GM12892 (cell line): ENCODE results near the gene ETS2. TPM values are rescaled to one million over a fixed set of nuclear protein-coding genes. Genes with fewer than 3 reads are reported as not detected.

Experiments
- DNase-seq: peaks from one replicate; pipeline ENCODE4 v3.0.0; 2011; ENCODE audit not compliant: insufficient read length
- FAIRE-seq: peaks from 2 replicates; lab custom pipeline; 2011; peaks lifted over from hg19 to GRCh38; lab: Jason Lieb, UNC
- POLR2A ChIP-seq: IDR thresholded peaks from 2 replicates; pipeline ENCODE4 v1.6.1; 2011; ENCODE audit warnings: low read depth, low read length, control low read depth
- POLR2AphosphoS5 ChIP-seq: IDR thresholded peaks from 2 replicates; pipeline ENCODE4 v1.6.1; 2011; ENCODE audit warnings: low read depth, low read length, control low read depth
- TAF1 ChIP-seq: IDR thresholded peaks from 2 replicates; pipeline ENCODE4 v1.6.1; 2011; ENCODE audit warnings: low read depth, mild to moderate bottlenecking, control low read depth, low read length, borderline replicate concordance
- polyA plus RNA-seq: library from polyadenylated mRNA; unstranded; fragments of >200 nt; gene quantifications from one replicate; pipeline ENCODE4 v1.2.1, GENCODE V29; 2012; ENCODE audit warnings: missing spikeins, inconsistent platforms; ENCODE audit not compliant: missing spikeins

Gene ETS2
- polyA plus RNA-seq, result 3.3 TPM

DNA sequence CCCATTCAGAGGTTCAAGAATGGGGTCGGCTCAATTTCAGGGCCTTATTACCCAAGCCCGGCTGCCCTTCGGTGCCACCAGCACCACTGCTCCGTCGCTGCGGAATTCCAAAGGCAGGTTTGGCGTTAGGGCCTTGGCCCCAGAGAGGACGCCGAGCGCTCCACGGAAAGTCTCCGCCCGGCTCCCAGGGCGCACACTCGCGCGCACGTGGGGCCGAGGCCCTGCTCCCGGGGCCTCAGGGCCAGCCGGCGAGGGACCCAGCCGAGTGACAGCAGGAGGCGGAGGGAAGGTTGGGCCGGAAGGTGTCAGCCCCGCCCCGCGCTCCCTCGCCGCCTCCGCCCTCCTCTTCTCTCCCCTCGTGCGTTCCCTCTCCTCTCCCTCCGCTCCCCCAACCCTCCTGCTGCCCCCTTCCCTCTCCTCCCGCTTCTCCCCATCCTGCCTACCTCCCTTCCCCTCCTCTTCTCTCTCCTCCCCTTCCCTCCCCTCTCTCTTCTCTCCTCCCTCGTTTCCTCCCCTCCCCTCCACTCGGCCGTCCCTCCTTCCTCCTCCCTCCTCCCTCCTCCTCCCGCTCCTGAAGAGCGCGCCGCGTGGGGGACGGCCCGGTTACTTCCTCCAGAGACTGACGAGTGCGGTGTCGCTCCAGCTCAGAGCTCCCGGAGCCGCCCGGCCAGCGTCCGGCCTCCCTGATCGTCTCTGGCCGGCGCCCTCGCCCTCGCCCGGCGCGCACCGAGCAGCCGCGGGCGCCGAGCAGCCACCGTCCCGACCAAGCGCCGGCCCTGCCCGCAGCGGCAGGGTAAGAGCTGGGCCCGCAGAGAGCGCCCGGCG is at the start of gene ETS2:
Gene ETS2 (plus strand): TSS at position 602 of the 825 bp plus-strand sequence. CDS start 4,106 bp downstream, outside the sequence.
- DNase-seq (peak; percentile 78), FAIRE-seq (peak; percentile 46)
- TF ChIP-seq TAF1 (peak; percentile 48; the same call in 1 of the 2 replicates), POLR2AphosphoS5 (0 out of 2 replicates have a peak, but pooled peaks have one; percentile 22), POLR2A (peak; percentile 56; the same call in 1 of the 2 replicates)

DNA sequence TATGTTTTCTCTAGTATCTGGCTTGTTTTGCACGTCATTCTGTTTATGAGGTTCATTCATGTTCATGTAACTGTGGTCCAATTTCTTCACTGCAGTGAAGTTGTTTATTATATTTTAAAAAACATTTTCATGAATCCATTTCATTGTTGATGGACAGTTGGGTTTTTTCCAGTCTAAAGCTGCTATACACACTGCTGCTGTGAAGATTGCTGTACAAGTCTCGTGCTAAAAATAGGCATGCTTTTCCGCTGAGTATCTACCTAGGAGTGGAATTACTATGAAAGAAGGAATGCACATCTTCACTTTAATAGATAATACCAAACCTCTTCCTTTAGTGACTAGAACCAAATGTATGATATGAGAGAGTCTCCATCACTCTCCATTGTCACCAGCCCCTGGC is 49.0 kb upstream of the ETS2 start:
- no peak for FAIRE-seq

DNA sequence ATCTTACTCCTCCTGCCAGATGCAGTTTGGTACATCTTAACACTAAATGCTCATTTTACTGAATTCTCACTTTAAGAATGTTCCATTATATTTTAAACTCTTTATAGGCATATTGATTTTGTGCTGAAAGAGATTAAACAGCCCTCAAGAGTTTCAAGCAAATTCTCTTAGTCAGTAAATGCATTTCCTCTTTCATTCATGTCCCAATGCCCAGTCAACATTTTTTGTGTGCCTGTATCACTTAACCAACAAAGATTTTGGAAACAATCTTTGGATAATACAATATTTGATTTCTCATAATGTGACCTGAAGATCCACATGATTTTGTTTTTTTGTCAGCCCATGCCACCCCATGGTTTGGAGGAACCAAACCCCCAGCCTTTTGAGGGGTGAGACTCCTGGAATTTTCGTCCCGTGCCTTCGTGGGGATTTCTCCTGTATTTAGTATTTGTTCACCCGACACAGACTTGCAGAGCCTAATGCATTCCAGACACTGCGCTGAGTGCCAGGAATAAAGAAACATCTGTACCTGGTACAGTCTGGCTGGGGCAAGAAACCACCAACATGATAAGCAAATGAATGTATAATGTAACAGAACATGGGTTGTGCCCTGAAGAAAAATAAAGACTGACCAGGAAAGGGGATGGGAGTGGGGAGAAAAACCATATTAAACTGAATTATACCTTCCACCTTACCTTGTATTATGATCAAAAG is 47.1 kb upstream of the ETS2 start:
- DNase-seq (no peak), FAIRE-seq (no peak)
- no peak for TF ChIP-seq POLR2A
- TF ChIP-seq TAF1, result no peak
- TF ChIP-seq POLR2AphosphoS5, result no peak

More for the DNA sequence above, 49.0 kb upstream of the ETS2 start:
- TF ChIP-seq POLR2AphosphoS5 (no peak), TAF1 (no peak), POLR2A (no peak)
- no peak for DNase-seq

DNA sequence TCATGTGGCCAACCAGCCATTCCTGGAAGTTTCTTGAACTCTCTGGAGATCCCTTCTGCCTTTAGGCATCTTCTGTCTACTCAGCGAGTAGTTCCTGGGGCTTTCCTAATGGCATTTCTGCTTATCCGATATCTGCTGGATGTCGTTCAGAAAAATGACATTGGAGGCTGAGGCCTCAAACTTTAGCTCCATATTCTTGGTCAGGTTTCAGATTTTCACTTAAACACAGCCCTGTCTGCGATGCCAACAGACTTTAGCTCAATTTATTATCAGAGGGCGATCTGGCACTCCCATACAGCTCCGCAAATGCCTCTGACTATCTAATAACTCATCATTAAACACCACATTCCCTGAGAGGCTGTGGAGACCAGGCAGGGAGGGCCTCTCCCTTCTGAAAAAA is 46.3 kb upstream of the ETS2 start:
- no peak for DNase-seq
- TF ChIP-seq TAF1 (no peak), POLR2AphosphoS5 (no peak), POLR2A (no peak)
- FAIRE-seq, result no peak

DNA sequence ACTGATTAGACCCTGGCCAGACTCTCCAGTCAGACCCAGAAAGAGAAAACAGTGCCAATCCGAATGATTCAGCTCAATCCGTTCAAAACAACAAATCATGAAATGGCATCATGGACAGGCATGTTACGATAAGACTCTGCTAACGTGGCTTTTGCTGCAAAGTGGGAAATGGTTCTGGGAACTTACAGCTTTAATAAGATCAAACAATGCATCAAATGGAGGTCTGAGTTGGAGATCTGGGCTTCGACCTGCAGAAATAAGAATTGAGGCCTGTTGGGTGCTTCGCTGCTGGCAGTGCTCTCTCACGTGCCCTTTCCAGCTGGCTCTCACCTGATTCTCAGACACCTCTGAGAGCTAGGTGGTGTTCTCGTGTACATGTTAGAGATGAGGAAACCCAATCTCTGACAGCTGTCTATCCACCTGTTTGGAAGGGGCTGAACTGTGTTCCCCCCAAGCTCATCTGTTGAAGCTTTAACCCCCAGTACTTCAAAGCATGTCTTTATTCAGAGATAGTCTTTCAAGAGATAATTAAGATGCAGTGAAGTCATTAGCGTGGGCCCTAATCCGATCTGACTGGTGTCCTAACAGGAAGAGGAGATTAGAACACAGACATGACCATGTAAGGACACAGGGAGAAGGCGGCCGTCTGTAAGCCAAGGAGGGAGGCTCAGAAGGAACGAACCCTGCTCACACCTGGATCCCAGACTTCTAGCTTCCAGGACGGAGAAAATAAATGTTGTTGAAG is 45.5 kb upstream of the ETS2 start:
- no peak for FAIRE-seq
- no peak for DNase-seq
- no peak for TF ChIP-seq POLR2A
- no peak for TF ChIP-seq POLR2AphosphoS5
- no peak for TF ChIP-seq TAF1

DNA sequence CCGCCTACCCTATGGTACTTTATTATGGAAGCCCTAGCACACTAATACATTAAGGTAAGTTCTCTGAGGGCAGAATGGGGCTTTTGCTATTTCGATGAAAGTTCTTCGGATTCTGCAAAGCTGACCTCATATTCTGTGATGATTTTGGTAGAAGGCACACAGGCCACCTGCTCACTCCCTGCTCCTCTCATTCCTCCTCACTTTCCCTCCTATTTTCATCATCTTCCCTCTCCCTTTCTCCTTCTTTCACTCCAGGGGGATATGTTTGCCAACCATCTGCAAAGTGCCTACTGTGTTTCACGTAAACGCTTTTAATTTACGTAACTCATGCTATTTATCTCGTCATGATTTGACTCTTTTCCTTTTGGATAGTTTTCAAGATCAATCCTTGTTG is 45.0 kb upstream of the ETS2 start:
- DNase-seq (no peak), FAIRE-seq (no peak)
- TF ChIP-seq POLR2A (no peak), TAF1 (no peak), POLR2AphosphoS5 (no peak)

DNA sequence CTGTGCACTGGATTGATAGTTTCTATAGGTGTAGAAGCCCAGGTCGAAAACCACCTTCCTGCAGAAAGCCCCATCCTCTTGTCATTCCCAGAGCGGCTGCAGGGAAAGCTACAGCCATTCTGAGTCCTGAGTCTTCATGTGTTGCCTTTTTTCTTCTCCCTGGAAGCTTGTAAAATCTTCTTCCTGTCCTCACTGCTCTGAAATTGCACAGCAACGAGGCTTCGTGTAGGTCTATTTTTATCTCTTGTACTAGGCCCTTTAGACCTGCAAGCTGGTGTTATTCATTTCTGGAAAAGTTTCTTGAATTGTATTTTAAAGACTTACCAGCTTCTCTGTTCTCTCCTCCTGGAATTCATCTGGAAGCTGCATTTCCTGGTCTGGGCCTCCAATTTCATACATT is 44.2 kb upstream of the ETS2 start:
- DNase-seq, result no peak
- TF ChIP-seq TAF1, result no peak
- TF ChIP-seq POLR2AphosphoS5, result no peak
- no peak for TF ChIP-seq POLR2A
- FAIRE-seq, result no peak

DNA sequence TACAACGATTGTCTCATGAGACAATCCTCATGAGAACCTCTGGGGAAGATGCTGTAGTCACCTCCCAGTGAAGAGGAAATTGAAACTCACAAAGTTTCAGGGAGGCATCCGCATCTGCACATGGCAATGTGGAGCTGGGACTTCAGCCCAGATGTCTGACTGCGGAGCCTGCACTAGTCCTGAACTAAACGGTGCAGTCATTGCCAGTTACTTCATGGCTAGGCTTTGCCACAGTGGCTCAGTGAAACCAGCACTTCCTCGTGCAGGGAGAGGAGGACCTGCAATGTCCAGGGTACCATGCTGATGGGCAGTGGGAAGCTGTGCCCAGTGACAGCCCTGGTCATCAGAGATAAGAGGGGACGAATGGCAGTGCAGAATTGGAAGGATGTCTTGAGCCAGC is 40.7 kb upstream of the ETS2 start:
- FAIRE-seq, result no peak
- TF ChIP-seq POLR2AphosphoS5, result no peak
- no peak for TF ChIP-seq POLR2A
- no peak for TF ChIP-seq TAF1
- no peak for DNase-seq

DNA sequence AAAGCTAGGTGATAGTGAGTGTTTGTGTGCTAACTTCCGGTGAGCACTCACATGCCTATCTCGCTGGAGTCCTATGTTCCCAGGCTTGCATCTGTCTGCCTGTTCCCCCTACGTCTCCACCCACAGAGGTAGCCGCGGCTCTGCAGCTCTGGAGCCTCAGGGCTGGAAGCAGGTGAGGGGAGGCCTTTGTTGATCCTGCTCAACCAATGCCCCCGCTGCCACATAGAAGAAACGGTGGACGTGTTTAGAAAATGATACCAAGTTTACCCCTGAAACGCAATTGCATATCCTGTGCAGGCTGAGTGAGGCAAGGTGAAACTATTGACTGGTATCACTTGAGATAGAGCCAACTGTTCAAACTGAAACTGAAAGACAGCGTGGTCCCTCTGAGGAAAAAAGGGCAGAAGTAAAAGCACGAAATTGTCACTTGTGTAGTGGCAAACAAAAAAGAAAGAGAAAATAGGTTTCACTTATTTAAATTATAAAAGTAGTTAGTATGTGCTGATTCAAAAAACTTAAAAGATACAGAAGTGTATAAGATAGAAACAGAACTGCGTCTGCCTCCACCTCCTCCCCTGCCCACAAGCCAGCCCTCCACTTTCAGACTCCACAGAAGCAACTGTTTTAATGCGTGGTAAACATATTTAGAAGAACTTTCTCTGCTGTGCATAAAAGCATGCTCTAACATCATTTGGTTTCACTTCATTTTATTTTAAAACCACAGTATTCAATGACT is 38.6 kb upstream of the ETS2 start:
- FAIRE-seq, result peak; percentile 91
- peak; percentile 44 for DNase-seq
- TF ChIP-seq TAF1 (no peak), POLR2A (no peak), POLR2AphosphoS5 (no peak)

DNA sequence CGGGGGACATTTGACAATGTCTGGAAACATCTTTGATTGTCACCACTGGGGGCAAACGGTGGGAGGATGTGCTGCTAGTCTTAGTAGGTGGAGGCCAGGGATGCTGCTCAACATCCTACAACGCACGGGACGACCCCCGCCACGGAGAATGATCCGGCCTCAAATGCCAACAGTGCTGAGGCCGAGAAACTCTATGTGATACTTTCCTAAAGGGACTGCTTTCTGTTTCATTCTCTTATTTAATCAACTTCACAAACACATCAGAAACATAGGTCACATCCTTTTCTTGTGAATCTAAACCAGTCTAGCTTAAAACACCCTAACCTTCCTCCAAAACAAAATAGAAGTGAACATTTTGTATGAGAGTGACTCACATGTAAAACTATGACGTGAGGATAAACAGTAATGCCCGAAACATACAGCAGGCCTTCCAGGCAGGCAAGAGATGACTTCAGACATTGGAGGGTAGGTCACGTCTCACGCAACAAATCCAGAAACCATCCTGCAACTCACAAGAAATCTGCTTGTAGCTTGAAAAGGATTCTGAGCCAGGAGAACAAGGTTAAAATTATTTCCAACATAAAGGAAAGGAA is 37.2 kb upstream of the ETS2 start:
- no peak for DNase-seq
- TF ChIP-seq POLR2AphosphoS5 (no peak), TAF1 (no peak), POLR2A (no peak)
- FAIRE-seq, result no peak
